Gastrocnemius medialis (tissue), 4 donors: Measurements from ENCODE around the gene RTL1.

Source experiments
- CTCF ChIP-seq, 5 experiments: fragments of 450-650 bp in 3 of 5; fragments of 200-600 bp in 2 of 5; sonication (generic) in 2 of 5; IDR thresholded peaks in 4 of 5; conservative IDR thresholded peaks in 1 of 5; 1 replicate in 4 of 5; 2 replicates in 1 of 5; pipeline ENCODE4 v1.5.1; 2016 to 2019; ENCODE audit warnings: antibody characterized with exemption in 5 of 5, mild to moderate bottlenecking in 3 of 5, moderate library complexity in 3 of 5
- POLR2A ChIP-seq, 2 donors: fragments of 450-650 bp; IDR thresholded peaks; one replicate each; pipeline ENCODE4 v1.6.1; 2017; ENCODE audit warnings: antibody characterized with exemption in 2 of 2, mild to moderate bottlenecking in 2 of 2, moderate library complexity in 2 of 2

GRCh38 chr14:100854435-100854834 is 49.1 kb downstream of the RTL1 start:
- TF ChIP-seq POLR2A (IDR thresholded peaks at IDR 0.05) (no peak), CTCF (IDR thresholded peaks at IDR 0.05 in 4 of 5, conservative IDR thresholded peaks at IDR 0.05 in 1 of 5) (no peak)
